ENCODE data around the gene WDR90. TPM values are rescaled to one million over a fixed set of nuclear protein-coding genes. Genes with fewer than 3 reads are reported as not detected.

WDR90 gene
- total RNA-seq, 4 donors from 2014 or later: 6.7 to 30.1 (median 8.4) TPM

GRCh38 chr16:631808-632358 is 17.3 kb upstream of the WDR90 start:
- TF ChIP-seq CTCF (IDR thresholded peaks at IDR 0.05; ENCODE audit: low read depth): no peak

- TF ChIP-seq CTCF (IDR thresholded peaks at IDR 0.05; ENCODE audit: low read depth): no peak
Observed at GRCh38 chr16:632486-633335, 16.5 kb upstream of the WDR90 start.

- no peak for TF ChIP-seq CTCF (IDR thresholded peaks at IDR 0.05; ENCODE audit: low read depth)
Observed at GRCh38 chr16:633336-634050, 15.7 kb upstream of the WDR90 start.

- TF ChIP-seq CTCF (IDR thresholded peaks at IDR 0.05; ENCODE audit: low read depth): no peak
Observed at GRCh38 chr16:634051-634670, 15.0 kb upstream of the WDR90 start.

- no peak for TF ChIP-seq CTCF (IDR thresholded peaks at IDR 0.05; ENCODE audit: low read depth)
Observed at GRCh38 chr16:634996-635395, 14.2 kb upstream of the WDR90 start.

GRCh38 chr16:635573-636205 is 13.5 kb upstream of the WDR90 start:
- TF ChIP-seq CTCF (IDR thresholded peaks at IDR 0.05; ENCODE audit: low read depth): no peak
